ENCODE data around the gene GSDMA. TPM values are rescaled to one million over a fixed set of nuclear protein-coding genes. Genes with fewer than 3 reads are reported as not detected.

Gene GSDMA
- total and polyA plus RNA-seq, 9 of the 15 experiments (the other 6 are each of a cell fraction or from before 2014, with no cell fraction given): 0.04 to 0.13 (median 0.07) TPM; not detected in 2

DNA sequence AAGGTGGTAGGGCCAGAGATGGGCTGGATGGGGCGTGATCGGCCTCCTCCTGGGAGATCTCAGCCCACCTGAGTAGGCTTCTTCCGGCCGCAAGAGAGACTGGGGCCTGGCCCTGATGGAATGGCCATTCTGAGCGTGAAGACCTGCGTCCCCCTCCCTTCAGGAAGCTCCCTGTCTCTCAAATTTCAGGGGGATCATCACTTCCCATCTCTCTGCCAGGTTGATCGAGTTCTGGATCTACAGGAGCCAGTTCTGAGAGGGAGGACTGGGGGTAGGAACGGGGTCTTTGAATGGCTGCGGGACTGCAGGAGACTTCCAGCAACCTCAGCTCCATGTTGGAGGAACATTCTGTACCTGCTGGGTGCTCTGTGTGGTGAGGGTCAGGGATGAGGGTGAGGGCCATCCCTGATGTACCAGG lies 9.3 kb upstream of the GSDMA start:
- CTCF ChIA-PET (ENCODE audit: low intra/inter-chr PET ratio): interaction anchor here (0.7 kb wide), 1 partner anchor 340 kb away, joined by 4 read pairs; no protein-coding TSS in a partner anchor
- no peaks in the 10 kb centered on the region for H3K9me3 ChIP-seq (replicated peaks; ENCODE audit: control insufficient read depth, insufficient read depth, low read depth, low read length)
- peak overlapping the region; percentile 41 for H3K4me3 ChIP-seq
- DNase-seq (ENCODE audit: extremely low read depth in 1 of 4, low spot score in 3 of 4) (no peak), FAIRE-seq (peak; percentile 46), ATAC-seq (no peak)
- no peaks in the 10 kb centered on the region for H3K79me2 ChIP-seq (ENCODE audit: control insufficient read depth, insufficient read depth, low read length)
- H4K20me1 ChIP-seq (replicated peaks; ENCODE audit: control insufficient read depth, insufficient read depth, low read length): no peaks in the 10 kb centered on the region
- H2AFZ ChIP-seq (ENCODE audit: low read depth, low read length): peak overlapping the region; percentile 100
- no peaks in the 10 kb centered on the region for H3K9me1 ChIP-seq (ENCODE audit: control insufficient read depth, insufficient read depth, low read length)
- BruUV-seq (replicated peaks): TSS peak; percentile 69
- no peaks in the 10 kb centered on the region for H3K36me3 ChIP-seq (ENCODE audit: control insufficient read depth, insufficient read depth, low read length)
- no peaks in the 10 kb centered on the region for H3K27me3 ChIP-seq (ENCODE audit: control insufficient read depth in 2 of 2, insufficient read depth in 2 of 2, low read length in 2 of 2)
- POLR2A ChIA-PET: interaction anchor here (1.1 kb wide), 1 partner anchor 13 kb away, joined by 3 read pairs; no protein-coding TSS in a partner anchor
- H3K27ac ChIP-seq (ENCODE audit: extremely low read depth, low read depth, low read length): peak overlapping the region; percentile 51; the same call in 1 of the 3 replicates
- H3K4me1 ChIP-seq (replicated peaks in 1 of 2; ENCODE audit: control insufficient read depth in 2 of 2, insufficient read depth in 2 of 2, low read length in 2 of 2): peaks cover 13 to 18% of the 10 kb centered on the region in 2 experiments; a peak in 4 of 5 replicates
- in situ Hi-C loops (cut with MboI) (no loop called here), intact Hi-C loops (cut with micrococcal nuclease) (loop anchor here (2.0 kb wide), 1 partner anchor 27 kb away; the partner anchor contains the start of genes LRRC3C and ORMDL3)
- peak overlapping the region; percentile 41 to 85 for H3K9ac ChIP-seq (ENCODE audit: insufficient read depth in 1 of 2, low read depth in 2 of 2, low read length in 2 of 2)
- WGBS (ENCODE audit: insufficient coverage, low coverage, missing lambda C conversion rate): 21% methylated on average over 6 of the region's 9 CpGs
- H3K4me2 ChIP-seq (ENCODE audit: insufficient read depth, low read length): peak overlapping the region; percentile 90
- TF ChIP-seq SOX6 (IDR thresholded peaks at IDR 0.05): no peak
- no peak for TF ChIP-seq ZNF764 (CRISPR knock-in tag; IDR thresholded peaks at IDR 0.05; ENCODE audit: low read depth)
- TF ChIP-seq NELFE (IDR thresholded peaks at IDR 0.05; ENCODE audit: insufficient read depth, insufficient read length): no peak
- no peak for TF ChIP-seq DDX20 (tag; IDR thresholded peaks at IDR 0.05; ENCODE audit: low read depth)
- no peak for TF ChIP-seq NFE2 (IDR thresholded peaks at IDR 0.05; ENCODE audit: low read depth)
- no peak for TF ChIP-seq ZNF316 (IDR thresholded peaks at IDR 0.05)
- no peak for TF ChIP-seq MITF (IDR thresholded peaks at IDR 0.05)
- peak; percentile 63 for TF ChIP-seq POLR2A (conservative IDR thresholded peaks at IDR 0.05)
- TF ChIP-seq ZBTB17 (CRISPR knock-in tag; IDR thresholded peaks at IDR 0.05): 0 out of 2 replicates have a peak, but pooled peaks have one; percentile 1
- TF ChIP-seq NFIX (CRISPR knock-in tag; IDR thresholded peaks at IDR 0.05; ENCODE audit: low read depth): no peak
- TF ChIP-seq, protein P1, sequence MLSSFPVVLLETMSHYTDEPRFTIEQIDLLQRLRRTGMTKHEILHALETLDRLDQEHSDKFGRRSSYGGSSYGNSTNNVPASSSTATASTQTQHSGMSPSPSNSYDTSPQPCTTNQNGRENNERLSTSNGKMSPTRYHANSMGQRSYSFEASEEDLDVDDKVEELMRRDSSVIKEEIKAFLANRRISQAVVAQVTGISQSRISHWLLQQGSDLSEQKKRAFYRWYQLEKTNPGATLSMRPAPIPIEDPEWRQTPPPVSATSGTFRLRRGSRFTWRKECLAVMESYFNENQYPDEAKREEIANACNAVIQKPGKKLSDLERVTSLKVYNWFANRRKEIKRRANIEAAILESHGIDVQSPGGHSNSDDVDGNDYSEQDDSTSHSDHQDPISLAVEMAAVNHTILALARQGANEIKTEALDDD (IDR thresholded peaks at IDR 0.05): no peak
- no peak for TF ChIP-seq NCOA2 (IDR thresholded peaks at IDR 0.05; ENCODE audit: partially characterized antibody in 2 of 2)
- no peak for TF ChIP-seq KLF1 (tag; IDR thresholded peaks at IDR 0.05)
- TF ChIP-seq GTF2E2 (tag; IDR thresholded peaks at IDR 0.05): no peak
- peak; percentile 5; the same call in 1 of the 2 replicates for TF ChIP-seq MYC (IDR thresholded peaks at IDR 0.05; ENCODE audit: low read depth, low read length)
- no peak for TF ChIP-seq MYC (CRISPR knock-in tag; IDR thresholded peaks at IDR 0.05; ENCODE audit: borderline replicate concordance, low read depth)
- TF ChIP-seq CSDE1 (IDR thresholded peaks at IDR 0.05): no peak
- no peak for TF ChIP-seq ZFP36 (IDR thresholded peaks at IDR 0.05; ENCODE audit: low read depth, low read length, partially characterized antibody)
- TF ChIP-seq POLR2AphosphoS2 (IDR thresholded peaks at IDR 0.05; ENCODE audit: low read length): no peak
- no peak for TF ChIP-seq ATF6 (CRISPR knock-in tag; IDR thresholded peaks at IDR 0.05)

Data from K562 (cell line).